NCI-H446 treated with DMSO at 0.1 percent for 48 hours (cell line): ENCODE results near the gene L1CAM.

Experiments
- DNase-seq: peaks from one replicate; lab custom pipeline; 2025; lab: John Stamatoyannopoulos, UW

Gene L1CAM

GRCh38 chrX:153922932-153923857, 37.2 kb upstream of the L1CAM start:
- no peak for DNase-seq

DNA sequence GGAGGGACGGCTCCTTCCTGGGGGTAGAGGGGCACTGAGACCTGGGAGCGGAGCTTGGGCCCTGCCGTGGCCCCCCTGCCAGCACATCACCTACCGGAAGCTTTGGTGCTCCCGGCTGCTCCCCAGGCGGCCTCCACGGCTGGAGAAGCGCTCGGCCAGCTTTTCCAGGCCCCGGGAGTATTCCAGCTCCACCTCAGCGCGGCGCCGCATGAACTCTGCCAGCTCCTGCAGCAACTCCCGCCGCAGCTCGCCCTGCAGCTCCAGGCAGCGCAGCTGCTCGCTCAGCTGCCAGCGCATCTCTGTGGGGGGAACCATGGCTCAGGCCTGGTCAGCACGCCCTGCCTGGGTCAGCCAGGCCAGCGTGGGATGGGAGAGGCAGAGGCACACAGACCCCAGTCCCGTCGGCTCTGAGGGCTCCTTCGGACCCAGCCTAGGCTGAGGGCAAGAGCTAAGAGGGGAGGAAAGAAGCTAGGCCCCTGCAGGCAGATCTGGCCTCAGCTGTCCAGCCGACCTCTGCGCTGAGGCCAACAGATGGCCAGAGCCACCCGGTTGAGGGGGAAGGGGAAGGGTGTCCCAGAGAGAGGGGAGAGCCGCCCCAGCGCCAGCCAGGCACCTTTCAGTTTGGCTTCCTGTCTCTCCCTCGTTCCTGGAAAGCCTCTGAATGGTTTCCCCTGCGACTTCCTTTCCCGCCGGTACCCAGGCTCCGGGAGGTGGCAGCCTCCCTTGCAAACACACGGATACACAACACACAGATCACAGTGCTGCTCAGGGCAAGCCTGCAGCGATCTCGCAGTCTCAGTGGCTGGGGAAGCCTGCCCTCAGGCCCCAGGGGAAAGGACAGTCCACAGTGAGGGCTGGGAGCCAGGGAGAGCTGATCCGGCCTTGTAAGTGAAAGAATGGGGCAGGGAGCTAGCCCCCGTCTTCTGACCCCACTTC, 35.8 kb upstream of the L1CAM start:
- DNase-seq, result no peak

- no peak for DNase-seq
Measured at GRCh38 chrX:153921070-153921469, 35.1 kb upstream of the L1CAM start.

- DNase-seq, result no peak
Measured at GRCh38 chrX:153920546-153920945, 34.6 kb upstream of the L1CAM start.

DNA sequence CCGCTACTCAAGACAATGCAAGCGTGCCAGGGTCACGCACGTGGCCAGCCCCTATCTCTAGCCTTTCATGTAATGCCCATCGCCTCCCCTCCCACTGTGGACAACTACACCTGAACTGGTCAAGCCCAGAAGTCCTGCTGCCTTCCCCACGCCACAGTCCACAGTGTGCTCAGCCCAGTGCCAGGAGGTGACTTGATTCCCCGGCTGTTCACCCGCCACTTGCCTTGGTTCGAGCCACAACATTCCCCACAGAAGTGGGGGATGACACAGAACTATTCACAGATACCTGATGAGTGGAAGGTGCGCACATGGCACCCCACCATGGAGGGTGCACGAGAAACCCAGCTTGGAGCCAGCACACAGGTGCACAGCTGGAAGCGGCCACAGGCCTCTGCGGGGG, 33.3 kb upstream of the L1CAM start:
- DNase-seq, result no peak

DNA sequence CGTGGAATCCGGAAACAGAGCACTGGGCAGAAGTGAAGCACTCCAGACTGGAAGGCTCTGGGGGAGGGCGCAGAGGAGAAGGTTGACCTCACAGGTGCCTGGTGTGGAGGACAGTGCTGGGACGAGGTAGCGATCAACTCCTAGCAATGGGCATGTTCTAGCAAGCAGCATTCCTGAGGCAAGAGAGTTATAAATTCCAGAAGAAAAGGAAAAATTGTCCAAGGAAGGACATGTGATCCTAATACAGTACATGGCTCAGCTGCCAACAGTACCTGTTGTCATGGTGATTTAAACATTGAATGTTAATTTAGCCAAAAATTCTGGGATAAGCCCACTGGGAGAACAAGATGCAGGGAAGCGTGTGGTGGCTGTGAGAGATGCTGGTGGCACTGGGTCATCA, 31.9 kb upstream of the L1CAM start:
- no peak for DNase-seq

DNA sequence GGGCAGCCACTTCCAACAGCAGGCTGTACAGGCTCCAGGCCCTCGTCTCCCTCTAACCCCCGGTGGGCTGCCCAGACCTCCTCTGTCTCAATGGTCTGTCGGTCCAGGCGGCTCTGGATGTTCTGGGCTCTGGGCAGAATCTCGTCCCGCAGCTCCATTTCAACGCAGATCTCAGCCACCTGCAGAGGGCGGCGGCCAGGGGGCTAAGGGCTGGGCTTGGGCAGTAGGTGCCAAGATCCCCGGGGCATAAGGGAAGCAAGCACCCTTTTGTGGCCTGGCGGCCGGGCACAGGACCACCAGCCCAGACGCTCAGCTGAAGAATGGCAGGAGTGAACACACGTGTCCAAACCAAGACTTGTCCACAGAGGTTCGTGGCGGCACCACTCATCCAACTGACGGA, 27.7 kb upstream of the L1CAM start:
- DNase-seq, result no peak

- DNase-seq, result no peak
Measured at GRCh38 chrX:153913211-153913610, 27.2 kb upstream of the L1CAM start.

DNA sequence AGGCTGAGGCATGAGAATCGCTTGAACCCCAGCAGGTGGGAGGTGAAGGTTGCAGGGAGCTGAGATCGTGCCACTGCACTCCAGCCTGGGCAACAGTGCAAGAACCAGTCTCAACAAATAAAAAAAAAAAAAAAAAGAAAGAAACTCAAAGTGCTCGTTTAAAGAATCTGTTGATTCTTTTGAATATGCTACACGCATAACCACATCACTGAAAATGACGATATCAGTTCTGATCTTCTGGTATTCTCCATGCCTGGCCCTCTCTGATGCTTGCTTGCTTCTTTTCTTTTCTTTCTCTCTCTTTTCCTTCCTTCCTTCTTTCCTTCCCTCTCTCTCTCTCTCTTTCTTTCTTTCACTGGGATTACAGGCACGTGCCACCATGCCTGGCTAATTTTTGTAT, 25.8 kb upstream of the L1CAM start:
- no peak for DNase-seq

GRCh38 chrX:153910446-153910845, 24.5 kb upstream of the L1CAM start:
- DNase-seq, result no peak

DNA sequence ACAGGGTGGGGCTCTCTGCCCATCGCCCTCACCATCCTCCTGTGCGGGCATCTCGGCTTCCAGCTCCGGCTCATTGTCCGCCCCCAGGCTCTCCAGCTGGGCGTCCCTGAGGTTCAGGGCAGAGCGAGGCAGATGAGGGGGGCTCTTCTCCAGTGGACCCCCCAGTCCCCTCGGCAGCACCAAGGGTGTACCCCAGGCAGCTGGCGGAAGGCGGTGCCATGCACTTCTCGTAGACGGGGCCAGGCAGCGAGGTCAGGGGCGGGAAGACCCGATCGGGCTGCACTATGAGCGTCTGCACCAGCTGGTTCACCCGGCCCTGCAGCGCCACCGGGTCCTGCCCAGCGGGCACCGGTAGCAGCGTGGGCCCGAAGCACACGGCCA, 24.0 kb upstream of the L1CAM start:
- no peak for DNase-seq

GRCh38 chrX:153909024-153909979, 23.3 kb upstream of the L1CAM start:
- no peak for DNase-seq

- DNase-seq, result no peak
Measured at GRCh38 chrX:153908219-153908860, 22.4 kb upstream of the L1CAM start.

GRCh38 chrX:153907456-153907855, 21.5 kb upstream of the L1CAM start:
- no peak for DNase-seq

DNA sequence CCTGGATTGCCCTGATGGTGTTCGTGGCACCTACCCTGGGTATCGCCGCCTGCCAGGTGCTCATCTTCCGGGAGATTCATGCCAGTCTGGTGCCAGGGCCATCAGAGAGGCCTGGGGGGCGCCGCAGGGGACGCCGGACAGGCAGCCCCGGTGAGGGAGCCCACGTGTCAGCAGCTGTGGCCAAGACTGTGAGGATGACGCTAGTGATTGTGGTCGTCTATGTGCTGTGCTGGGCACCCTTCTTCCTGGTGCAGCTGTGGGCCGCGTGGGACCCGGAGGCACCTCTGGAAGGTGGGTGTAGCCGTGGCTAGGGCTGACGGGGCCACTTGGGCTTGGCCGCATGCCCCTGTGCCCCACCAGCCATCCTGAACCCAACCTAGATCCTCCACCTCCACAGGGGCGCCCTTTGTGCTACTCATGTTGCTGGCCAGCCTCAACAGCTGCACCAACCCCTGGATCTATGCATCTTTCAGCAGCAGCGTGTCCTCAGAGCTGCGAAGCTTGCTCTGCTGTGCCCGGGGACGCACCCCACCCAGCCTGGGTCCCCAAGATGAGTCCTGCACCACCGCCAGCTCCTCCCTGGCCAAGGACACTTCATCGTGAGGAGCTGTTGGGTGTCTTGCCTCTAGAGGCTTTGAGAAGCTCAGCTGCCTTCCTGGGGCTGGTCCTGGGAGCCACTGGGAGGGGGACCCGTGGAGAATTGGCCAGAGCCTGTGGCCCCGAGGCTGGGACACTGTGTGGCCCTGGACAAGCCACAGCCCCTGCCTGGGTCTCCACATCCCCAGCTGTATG, 20.3 kb upstream of the L1CAM start:
- DNase-seq, result no peak

DNA sequence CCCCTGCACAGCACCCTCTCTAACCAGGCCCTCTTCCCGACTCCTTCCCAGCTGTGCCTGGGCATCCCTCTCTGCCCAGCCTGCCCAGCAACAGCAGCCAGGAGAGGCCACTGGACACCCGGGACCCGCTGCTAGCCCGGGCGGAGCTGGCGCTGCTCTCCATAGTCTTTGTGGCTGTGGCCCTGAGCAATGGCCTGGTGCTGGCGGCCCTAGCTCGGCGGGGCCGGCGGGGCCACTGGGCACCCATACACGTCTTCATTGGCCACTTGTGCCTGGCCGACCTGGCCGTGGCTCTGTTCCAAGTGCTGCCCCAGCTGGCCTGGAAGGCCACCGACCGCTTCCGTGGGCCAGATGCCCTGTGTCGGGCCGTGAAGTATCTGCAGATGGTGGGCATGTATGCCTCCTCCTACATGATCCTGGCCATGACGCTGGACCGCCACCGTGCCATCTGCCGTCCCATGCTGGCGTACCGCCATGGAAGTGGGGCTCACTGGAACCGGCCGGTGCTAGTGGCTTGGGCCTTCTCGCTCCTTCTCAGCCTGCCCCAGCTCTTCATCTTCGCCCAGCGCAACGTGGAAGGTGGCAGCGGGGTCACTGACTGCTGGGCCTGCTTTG, 19.6 kb upstream of the L1CAM start:
- no peak for DNase-seq

DNA sequence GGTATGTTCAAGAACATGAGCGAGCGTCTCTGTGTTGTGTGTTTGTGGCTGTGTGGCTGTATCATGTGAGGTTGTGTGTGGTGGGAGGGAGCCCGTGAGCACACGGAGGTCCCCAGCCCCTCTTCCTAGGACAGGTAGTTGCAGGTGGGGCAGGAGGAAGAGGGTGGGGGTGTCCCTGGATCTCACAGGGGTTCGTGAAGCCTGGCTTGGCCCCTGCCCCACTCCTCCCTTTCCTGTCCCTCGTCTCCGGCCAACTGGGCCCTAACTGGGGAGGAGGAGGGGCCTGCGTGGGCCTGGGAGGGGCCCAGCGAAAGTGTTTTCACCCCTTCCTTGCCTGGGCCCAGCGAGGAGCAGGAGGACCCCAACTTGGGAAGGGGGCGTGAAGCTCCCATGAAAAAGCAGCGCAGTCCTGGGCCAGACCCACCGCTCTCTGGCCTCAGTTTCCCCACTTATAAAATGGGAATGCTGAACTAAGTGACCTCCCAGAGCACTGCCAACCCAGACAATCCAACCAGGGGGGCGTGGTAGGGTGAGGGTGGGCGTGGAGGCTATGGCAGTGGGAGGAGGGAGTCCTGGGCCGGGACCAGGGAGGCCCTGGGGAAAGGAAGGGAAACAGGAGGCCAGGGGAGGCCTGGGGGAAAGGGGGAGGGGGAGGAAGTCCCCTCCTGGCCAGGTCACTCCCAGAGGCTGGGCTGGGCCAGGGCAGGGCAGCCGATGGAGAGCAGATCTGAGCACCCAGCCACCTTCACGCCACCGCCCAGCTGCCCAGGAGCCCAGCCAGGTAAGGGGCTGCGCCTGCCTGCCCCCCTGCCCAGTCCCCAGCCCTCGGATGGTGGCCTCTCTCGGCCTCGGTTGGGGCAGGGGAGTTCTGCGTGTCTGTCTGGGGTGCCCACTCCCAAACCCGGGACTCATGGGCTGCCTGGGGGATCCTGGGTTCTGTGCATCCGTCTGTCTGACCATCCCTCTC, 18.3 kb upstream of the L1CAM start, which contains the start of gene AVPR2:
TSS of gene AVPR2 (plus strand) at position 683 of the 967 bp plus-strand sequence. CDS start 473 bp downstream, outside the sequence.
- DNase-seq, result no peak

DNA sequence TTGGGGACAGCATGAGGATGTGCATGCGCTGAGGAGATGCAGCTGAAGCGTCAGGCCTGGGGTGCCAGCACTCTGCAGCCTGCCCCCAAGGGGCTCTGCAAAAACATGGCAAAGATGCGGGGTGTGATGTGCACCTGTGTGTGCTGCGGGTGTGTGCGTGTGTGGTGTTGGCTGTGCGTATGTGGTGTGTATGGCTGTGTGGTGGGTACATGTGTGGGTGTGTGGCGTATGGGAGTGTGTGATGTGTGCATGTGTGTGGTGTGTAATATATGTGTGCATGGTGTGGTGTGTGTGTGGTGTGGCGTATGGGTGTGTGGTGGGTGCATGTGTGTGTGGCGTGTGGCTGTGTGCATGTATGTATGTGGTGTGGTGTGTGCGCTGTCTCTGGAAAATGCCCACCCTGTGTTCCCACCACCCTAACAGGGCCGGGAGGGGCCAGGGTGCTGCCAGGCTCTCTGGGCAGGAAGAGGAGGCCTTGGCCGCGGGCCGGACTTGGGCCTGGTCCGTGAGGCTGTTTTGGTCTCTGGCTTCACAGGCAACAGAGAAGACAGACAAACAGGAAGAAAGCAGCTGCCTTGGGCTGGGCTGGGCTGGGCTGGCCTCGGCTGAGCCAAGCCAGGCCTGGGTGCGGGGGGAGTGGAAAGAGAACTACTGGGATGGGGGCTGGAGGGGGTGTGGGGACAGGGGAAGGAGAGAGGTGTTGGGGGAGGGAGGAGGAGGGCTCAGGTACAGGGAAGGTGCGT, 17.4 kb upstream of the L1CAM start:
- DNase-seq, result no peak
